GM19025 (cell line): ENCODE measurements around the gene DNAJC6.
"Not testable (repeated sequence)": the region's sequence is repeated elsewhere in the genome, so short reads cannot be mapped to it uniquely, and the experiment has no call there.

Experiments
- ATAC-seq: cut with Tn5 transposase; IDR thresholded peaks from one replicate; pipeline ENCODE4 v1.9.1; 2021; ENCODE audit warnings: mild to moderate bottlenecking, low read depth, moderate library complexity; ENCODE audit not compliant: unreplicated experiment

Gene DNAJC6

GRCh38 chr1:65424573-65424889 is 115.2 kb downstream of the DNAJC6 start:
- no peak for ATAC-seq

- no peak for ATAC-seq
These were observed 115.7 kb downstream of the DNAJC6 start for GRCh38 chr1:65425006-65425405.

- no peak for ATAC-seq
These were observed 116.4 kb downstream of the DNAJC6 start for GRCh38 chr1:65425697-65426096.

- no peak for ATAC-seq
These were observed 119.7 kb downstream of the DNAJC6 start for GRCh38 chr1:65429078-65429477.

GRCh38 chr1:65429806-65430205 is 120.5 kb downstream of the DNAJC6 start:
- ATAC-seq, result no peak

DNA sequence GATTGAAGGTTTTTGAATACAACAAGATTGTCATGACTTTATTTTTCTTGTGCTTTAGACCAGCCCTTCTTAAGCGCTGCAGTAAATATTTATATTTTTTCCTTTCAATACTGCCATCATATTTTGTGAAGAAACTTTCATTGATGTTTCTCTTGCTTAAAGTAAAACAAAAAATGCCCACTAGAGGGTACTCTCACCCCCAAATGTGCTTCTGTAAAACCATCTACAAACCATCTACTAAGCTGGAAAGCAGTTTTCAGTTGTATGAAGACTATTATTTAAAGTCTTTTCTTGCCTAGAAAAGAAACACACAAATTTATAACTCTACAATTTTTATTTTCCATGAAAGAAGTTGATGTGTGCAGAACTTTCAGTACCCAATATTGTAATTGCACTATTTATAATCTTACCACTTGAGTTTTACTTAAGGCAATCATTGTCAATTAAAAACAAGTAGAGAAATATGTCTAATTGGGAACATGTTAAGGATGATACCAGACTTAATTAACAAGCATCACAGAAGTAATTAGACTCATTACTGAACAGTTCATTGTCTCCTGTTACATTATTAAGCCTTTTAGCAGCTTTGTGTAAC is 121.9 kb downstream of the DNAJC6 start:
- no peak for ATAC-seq

DNA sequence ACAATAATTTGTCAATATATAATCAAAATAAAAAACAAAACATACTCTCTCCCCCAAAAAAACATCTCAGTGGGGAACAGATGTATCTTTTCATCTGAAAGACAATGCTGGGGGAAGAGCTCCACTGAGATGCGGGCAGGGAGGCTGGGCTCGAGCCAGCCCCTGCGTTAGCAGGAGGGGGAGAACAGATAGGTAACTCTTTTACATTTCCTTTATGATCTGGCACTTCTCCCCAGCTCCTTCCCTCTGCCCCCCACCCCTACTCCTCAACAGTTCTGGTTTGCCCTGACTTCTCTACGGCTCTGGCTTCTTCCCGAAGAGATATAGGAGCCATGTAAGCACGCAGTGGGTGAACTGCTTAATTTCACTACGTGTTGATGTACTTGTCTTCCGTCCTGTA is 123.6 kb downstream of the DNAJC6 start:
- ATAC-seq, result no peak

DNA sequence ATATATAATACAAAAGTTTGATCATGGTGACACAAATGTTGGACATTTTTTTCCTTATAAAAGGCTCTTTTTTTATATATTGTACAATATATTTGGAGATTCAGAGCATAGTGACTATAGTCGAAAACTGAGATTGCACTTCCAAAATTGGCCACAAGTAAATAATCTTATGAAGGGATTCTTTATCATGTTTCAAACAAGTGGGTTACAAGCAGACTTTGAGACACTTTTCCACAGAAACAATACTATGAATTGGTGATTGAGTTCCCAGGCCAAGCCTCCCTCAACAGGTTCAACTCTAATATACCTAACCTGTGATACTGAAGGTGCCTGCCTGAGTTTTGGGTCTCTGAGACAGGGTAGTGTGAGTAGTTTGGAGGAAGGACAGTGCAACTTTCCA is 124.9 kb downstream of the DNAJC6 start:
- no peak for ATAC-seq

DNA sequence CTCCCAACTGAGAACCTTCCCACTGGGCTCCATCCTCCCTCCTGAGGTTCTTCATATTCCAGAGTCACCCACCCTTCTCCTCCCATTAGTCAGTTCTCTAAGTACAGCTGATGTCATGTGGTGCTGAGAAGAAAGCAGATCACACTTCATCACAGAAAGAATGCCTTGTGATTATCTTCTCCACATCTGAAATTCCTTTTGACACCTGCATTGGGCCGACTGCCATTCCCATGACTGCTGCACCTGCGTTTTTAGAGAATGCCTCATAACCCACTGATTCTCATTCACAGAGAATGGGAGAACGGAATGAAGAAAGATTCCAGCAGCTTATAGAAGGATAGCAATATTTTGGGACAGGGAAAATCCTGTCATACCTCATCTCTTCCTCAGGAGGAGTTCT is 125.4 kb downstream of the DNAJC6 start:
- ATAC-seq, result no peak

GRCh38 chr1:65435987-65436386 is 126.6 kb downstream of the DNAJC6 start:
- no peak for ATAC-seq

DNA sequence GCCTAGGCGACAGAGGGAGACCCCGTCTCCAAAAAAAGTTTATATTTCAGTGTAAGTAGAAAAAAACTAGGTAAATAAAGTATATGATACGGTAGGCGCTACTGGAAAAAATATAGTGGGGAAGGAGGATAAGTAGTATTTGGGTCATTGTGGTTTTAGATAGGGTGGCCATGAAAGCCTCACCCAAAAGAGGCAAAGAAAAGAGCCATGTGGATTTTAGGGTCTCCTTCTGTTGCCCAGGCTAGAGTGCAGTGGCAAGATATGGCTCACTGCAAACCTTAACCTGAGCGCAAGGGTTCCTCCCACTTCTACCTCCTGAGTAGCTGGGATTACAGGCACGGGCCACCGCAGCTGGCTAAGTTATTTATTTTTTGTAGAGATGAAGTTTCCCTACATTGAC is 128.3 kb downstream of the DNAJC6 start:
- no peak for ATAC-seq

DNA sequence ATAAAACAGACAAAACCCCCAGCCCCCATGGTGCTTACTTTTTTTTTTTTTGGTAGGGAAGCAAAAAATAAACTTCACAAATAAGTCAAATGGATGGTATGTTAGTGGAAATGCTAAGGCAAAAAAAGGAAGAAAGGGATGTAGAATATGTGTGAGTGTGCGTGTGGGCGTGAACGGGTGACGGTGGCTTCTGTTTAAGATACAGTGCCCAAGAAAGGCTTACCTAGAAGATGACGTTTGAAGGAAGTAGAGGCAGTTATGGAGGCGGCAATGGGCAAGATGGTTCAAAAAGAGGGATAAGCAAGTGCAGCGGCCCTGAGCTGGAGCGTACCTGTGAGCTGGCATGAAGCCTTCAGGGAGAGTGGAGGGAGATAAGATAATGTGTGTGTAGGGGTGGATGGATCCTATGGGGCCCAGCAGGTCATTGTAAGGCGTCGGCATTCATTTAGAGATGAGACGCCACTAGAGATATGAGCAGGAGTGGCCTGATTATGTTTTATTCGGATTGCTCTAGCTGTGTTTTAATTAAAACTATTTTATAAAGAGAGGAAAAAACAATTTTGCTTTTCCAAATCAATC is 131.1 kb downstream of the DNAJC6 start:
- ATAC-seq, result no peak

- no peak for ATAC-seq
These were observed 131.6 kb downstream of the DNAJC6 start for GRCh38 chr1:65440915-65441314.

GRCh38 chr1:65441464-65441863 is 132.1 kb downstream of the DNAJC6 start:
- no peak for ATAC-seq

DNA sequence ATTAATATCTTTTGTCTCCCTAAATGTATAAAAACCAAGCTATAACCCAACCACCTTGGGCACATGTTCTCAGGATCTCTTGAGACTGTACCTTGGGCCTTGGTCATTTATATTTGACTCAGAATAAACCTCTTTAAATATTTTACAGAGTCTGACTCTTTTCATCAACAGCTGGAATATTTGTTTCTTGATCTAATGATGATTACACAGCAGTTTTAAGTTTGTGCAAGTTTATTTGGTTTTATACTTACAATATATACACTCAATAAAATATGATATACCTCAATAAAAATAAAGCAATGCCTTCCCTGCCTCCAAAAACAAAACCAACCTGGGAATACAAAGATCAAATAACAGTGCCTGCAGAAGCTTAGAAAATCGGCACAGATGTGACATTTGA is 133.1 kb downstream of the DNAJC6 start:
- ATAC-seq, result no peak

DNA sequence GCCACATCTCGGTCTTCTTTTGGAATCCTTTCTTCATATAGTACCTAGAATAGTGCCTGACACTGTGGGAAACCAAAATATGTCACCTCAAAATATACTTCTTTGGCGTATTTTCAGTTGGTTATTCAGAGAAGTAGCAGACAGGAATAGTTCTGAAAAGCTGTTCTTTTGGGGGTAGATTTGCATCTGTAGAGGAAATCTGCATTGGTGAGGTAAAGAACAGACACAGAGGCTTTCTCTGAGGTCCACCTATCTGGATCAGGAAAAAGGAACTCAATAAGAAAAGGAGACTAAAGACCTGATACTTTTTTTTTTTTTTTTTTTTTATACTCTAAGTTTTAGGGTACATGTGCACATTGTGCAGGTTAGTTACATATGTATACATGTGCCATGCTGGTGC is 134.3 kb downstream of the DNAJC6 start:
- ATAC-seq, result no peak

DNA sequence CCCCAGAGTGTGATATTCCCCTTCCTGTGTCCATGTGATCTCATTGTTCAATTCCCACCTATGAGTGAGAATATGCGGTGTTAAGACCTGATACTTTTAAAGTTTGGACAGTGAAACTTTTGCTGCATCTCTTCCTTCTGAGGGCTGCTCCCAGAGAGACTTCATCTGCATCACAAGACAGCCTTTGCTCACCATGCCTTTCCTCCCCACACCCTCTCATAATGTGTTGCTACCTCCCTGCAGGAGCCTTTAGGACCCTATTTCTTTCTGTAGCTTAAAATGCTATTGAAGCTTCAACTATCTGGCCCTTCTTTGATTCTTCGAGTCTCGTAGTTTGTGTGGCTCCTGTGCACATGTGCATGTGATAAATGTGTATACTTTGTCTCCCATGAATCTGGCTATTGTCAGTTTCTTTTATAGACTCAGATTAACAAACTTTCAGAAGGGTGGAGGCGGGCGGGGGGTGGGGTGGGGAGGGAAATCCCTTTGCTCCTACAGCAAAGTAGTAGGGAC is 134.8 kb downstream of the DNAJC6 start:
- ATAC-seq, result no peak

- no peak for ATAC-seq
These were observed 136.5 kb downstream of the DNAJC6 start for GRCh38 chr1:65445837-65446236.

- no peak for ATAC-seq
These were observed 140.0 kb downstream of the DNAJC6 start for GRCh38 chr1:65449214-65449823.

GRCh38 chr1:65455678-65456077 is 146.3 kb downstream of the DNAJC6 start:
- ATAC-seq, result not testable (repeated sequence)

- no peak for ATAC-seq
These were observed 147.1 kb downstream of the DNAJC6 start for GRCh38 chr1:65456481-65456880.

GRCh38 chr1:65457868-65458267 is 148.5 kb downstream of the DNAJC6 start:
- ATAC-seq, result no peak
